GM23338 (cell line): ENCODE measurements around the gene CATSPERD. TPM values are rescaled to one million over a fixed set of nuclear protein-coding genes. Genes with fewer than 3 reads are reported as not detected.

Experiments used
- ATAC-seq: fragments of 200-7000 bp; cut with Tn5 transposase; 3 replicates; pipeline ENCODE4 v1.9.1; 2020
- DNase-seq: peaks from one replicate; pipeline ENCODE4 v3.0.0-alpha.2; 2015; ENCODE audit warnings: low spot score
- H2AFZ ChIP-seq: fragments of 200-600 bp; sonication (generic); 2 replicates; pipeline ENCODE4 v1.8.0; 2016; ENCODE audit warnings: antibody characterized with exemption, mild to moderate bottlenecking, moderate library complexity
- H3F3A ChIP-seq: fragments of 200-600 bp; sonication (generic); replicated peaks from 2 replicates; pipeline ENCODE4 v1.8.0; 2017; ENCODE audit warnings: antibody characterized with exemption, mixed run types, low read depth
- H3K27ac ChIP-seq: fragments of 200-600 bp; sonication (generic); 2 replicates; pipeline ENCODE4 v1.6.1; 2016; ENCODE audit warnings: low read depth
- H3K27me3 ChIP-seq: fragments of 200-600 bp; sonication (generic); 2 replicates; pipeline ENCODE4 v1.8.0; 2016; ENCODE audit warnings: mild to moderate bottlenecking, mixed run types, moderate library complexity; ENCODE audit not compliant: insufficient read depth
- H3K36me3 ChIP-seq: fragments of 200-600 bp; sonication (generic); 2 replicates; pipeline ENCODE4 v1.8.0; 2016; ENCODE audit warnings: mild to moderate bottlenecking; ENCODE audit not compliant: insufficient read depth
- H3K4me1 ChIP-seq: fragments of 200-600 bp; sonication (generic); 2 replicates; pipeline ENCODE4 v1.8.0; 2016; ENCODE audit warnings: mild to moderate bottlenecking, moderate library complexity; ENCODE audit not compliant: insufficient read depth
- H3K4me2 ChIP-seq: fragments of 200-600 bp; sonication (generic); 2 replicates; pipeline ENCODE4 v1.7.1; 2017; ENCODE audit warnings: mixed run types
- H3K4me3 ChIP-seq: fragments of 200-600 bp; sonication (generic); 2 replicates; pipeline ENCODE4 v1.6.1; 2016; ENCODE audit warnings: mixed run types
- H3K79me2 ChIP-seq: fragments of 200-600 bp; sonication (generic); replicated peaks from 2 replicates; pipeline ENCODE4 v1.8.0; 2017; ENCODE audit warnings: mild to moderate bottlenecking; ENCODE audit not compliant: insufficient read depth
- H3K9me2 ChIP-seq: fragments of 200-600 bp; sonication (generic); 2 replicates; pipeline ENCODE4 v1.8.0; 2017; ENCODE audit not compliant: insufficient read depth
- H4K20me1 ChIP-seq: fragments of 200-600 bp; sonication (generic); replicated peaks from 2 replicates; pipeline ENCODE4 v1.8.0; 2017; ENCODE audit warnings: mild to moderate bottlenecking; ENCODE audit not compliant: insufficient read depth
- H3K27ac Mint-ChIP-seq: 2 replicates; pipeline ENCODE4 v1.8.0; 2020; ENCODE audit warnings: inconsistent platforms, mild to moderate bottlenecking, moderate library complexity, mixed read lengths
- H3K27me3 Mint-ChIP-seq: 3 replicates; pipeline ENCODE4 v1.8.0; 2022; ENCODE audit warnings: low read depth, mild to moderate bottlenecking, moderate library complexity, mixed read lengths, inconsistent platforms; ENCODE audit not compliant: insufficient read depth, poor library complexity
- H3K36me3 Mint-ChIP-seq: 3 replicates; pipeline ENCODE4 v1.8.0; 2021; ENCODE audit warnings: low read depth, mild to moderate bottlenecking, inconsistent platforms, moderate library complexity, mixed read lengths
- H3K4me1 Mint-ChIP-seq: 3 replicates; pipeline ENCODE4 v1.8.0; 2020; ENCODE audit warnings: mild to moderate bottlenecking, inconsistent platforms, mixed read lengths
- H3K4me3 Mint-ChIP-seq: 3 replicates; pipeline ENCODE4 v1.8.0; 2021; ENCODE audit warnings: moderate library complexity, mild to moderate bottlenecking, inconsistent platforms, mixed read lengths
- H3K9me3 Mint-ChIP-seq: 3 replicates; pipeline ENCODE4 v1.8.0; 2020; ENCODE audit warnings: moderate library complexity, mild to moderate bottlenecking, inconsistent platforms, mixed read lengths
- CREB1 ChIP-seq: fragments of 250-450 bp; sonication (Bioruptor Pico); IDR thresholded peaks from 2 replicates; pipeline ENCODE4 v1.5.0; 2020; ENCODE audit warnings: low read depth, mild to moderate bottlenecking, moderate library complexity
- ETS1 ChIP-seq: IDR thresholded peaks from 2 replicates; pipeline ENCODE4 v1.6.1; 2016; ENCODE audit warnings: antibody characterized with exemption
- EZH2 ChIP-seq: fragments of 200-600 bp; sonication (generic); IDR thresholded peaks from one replicate; pipeline ENCODE4 v1.8.0; 2017; ENCODE audit warnings: antibody characterized with exemption, mild to moderate bottlenecking, low read depth; ENCODE audit not compliant: unreplicated experiment
- JUNB ChIP-seq: IDR thresholded peaks from one replicate; pipeline ENCODE4 v1.6.1; 2016; ENCODE audit warnings: antibody characterized with exemption; ENCODE audit not compliant: unreplicated experiment
- POLR2AphosphoS5 ChIP-seq: IDR thresholded peaks from 2 replicates; pipeline ENCODE4 v1.6.1; 2016; ENCODE audit warnings: antibody characterized with exemption, low read depth
- REST ChIP-seq: IDR thresholded peaks from one replicate; pipeline ENCODE4 v1.6.1; 2018; ENCODE audit warnings: antibody characterized with exemption; ENCODE audit not compliant: unreplicated experiment
- ZNF331 ChIP-seq: fragments of 250-450 bp; sonication (Bioruptor Pico); IDR thresholded peaks from 2 replicates; pipeline ENCODE4 v1.5.0; 2020; ENCODE audit warnings: low read depth, mild to moderate bottlenecking, moderate library complexity
- ZNF462 ChIP-seq: fragments of 250-450 bp; sonication (Bioruptor Pico); IDR thresholded peaks from 2 replicates; pipeline ENCODE4 v1.5.0; 2020; ENCODE audit warnings: mild to moderate bottlenecking, moderate library complexity
- polyA plus RNA-seq: library from polyadenylated mRNA; unstranded; fragments of >200 nt; fragmentation: Nextera tagmentation; extraction: Ambion mirVana; gene quantifications from 2 replicates; pipeline ENCODE4 v1.2.1, GENCODE V29; 2016
- total RNA-seq: library from RNA; depleted of rRNA; stranded (reverse); fragments of >200 nt; shearing (Covaris generic); gene quantifications from 2 replicates; pipeline ENCODE4 v1.2.3, GENCODE V29; 2014
- TF ChIP-seq, protein P1 (sequence below), 2 experiments: fragments of 200-600 bp in 1 of 2; sonication (generic) in 1 of 2; conservative IDR thresholded peaks; 2 replicates each; pipeline versions ENCODE4 v1.5.1 to v1.6.1; 2016 to 2017; ENCODE audit warnings: antibody characterized with exemption in 2 of 2, low read depth in 2 of 2, mild to moderate bottlenecking in 2 of 2, moderate library complexity in 1 of 2

The CATSPERD gene
- total and polyA plus RNA-seq, 2 experiments from 2014 or later: 0.17 TPM; not detected in 1

GRCh38 chr19:5711713-5712161, 8.7 kb upstream of the CATSPERD start (continued):
- TF ChIP-seq JUNB (no peak), POLR2AphosphoS5 (no peak), ETS1 (no peak), REST (no peak), ZNF331 (CRISPR knock-in tag) (no peak), EZH2 (no peak), CREB1 (CRISPR knock-in tag) (no peak)
- TF ChIP-seq, protein P1, sequence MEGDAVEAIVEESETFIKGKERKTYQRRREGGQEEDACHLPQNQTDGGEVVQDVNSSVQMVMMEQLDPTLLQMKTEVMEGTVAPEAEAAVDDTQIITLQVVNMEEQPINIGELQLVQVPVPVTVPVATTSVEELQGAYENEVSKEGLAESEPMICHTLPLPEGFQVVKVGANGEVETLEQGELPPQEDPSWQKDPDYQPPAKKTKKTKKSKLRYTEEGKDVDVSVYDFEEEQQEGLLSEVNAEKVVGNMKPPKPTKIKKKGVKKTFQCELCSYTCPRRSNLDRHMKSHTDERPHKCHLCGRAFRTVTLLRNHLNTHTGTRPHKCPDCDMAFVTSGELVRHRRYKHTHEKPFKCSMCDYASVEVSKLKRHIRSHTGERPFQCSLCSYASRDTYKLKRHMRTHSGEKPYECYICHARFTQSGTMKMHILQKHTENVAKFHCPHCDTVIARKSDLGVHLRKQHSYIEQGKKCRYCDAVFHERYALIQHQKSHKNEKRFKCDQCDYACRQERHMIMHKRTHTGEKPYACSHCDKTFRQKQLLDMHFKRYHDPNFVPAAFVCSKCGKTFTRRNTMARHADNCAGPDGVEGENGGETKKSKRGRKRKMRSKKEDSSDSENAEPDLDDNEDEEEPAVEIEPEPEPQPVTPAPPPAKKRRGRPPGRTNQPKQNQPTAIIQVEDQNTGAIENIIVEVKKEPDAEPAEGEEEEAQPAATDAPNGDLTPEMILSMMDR (conservative IDR thresholded peaks at IDR 0.05; ENCODE audit: low read depth in 2 of 2): no peak

DNA sequence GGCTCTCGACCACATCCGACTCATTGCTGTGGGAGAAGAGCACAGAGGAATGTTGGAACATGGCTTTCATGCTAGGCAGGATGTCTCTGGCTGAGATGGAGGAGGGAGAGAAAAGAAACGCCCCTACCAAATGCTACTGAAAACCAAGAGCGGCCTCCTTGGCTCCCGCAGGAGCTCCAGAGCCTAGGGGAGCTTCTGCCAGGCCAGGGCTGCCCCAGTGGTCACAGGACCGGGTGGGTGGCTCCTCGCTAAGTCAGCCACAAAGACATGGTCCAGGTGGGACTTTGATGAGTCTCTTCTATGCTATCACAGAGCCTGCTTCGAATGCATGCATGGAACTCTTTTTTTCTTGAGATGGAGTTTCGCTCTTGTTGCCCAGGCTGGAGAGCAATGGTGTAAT, 7.2 kb upstream of the CATSPERD start:
- H3K27ac ChIP-seq: no peak overlapping the region
- H3K79me2 ChIP-seq: peaks cover 41% of the 10 kb centered on the region
- H4K20me1 ChIP-seq: peaks cover 19% of the 10 kb centered on the region
- ATAC-seq (no peak), DNase-seq (no peak)
- no peak overlapping the region for H3K4me2 ChIP-seq
- H3F3A ChIP-seq: peaks cover 7% of the 10 kb centered on the region; the same call in 1 of the 2 replicates
- no peak overlapping the region for H3K27ac Mint-ChIP-seq
- no peaks in the 10 kb centered on the region for H3K9me3 Mint-ChIP-seq
- no peaks in the 10 kb centered on the region for H3K9me2 ChIP-seq
- H3K36me3 ChIP-seq: peaks cover 17% of the 10 kb centered on the region
- no peak overlapping the region for H2AFZ ChIP-seq
- no peak overlapping the region for H3K4me3 Mint-ChIP-seq
- H3K4me3 ChIP-seq: no peak overlapping the region
- H3K4me1 Mint-ChIP-seq: peaks cover 8% of the 10 kb centered on the region
- H3K27me3 ChIP-seq: no peaks in the 10 kb centered on the region
- H3K36me3 Mint-ChIP-seq: peaks cover 76% of the 10 kb centered on the region
- H3K27me3 Mint-ChIP-seq: peaks cover 2% of the 10 kb centered on the region
- no peaks in the 10 kb centered on the region; the same call in 1 of the 2 replicates for H3K4me1 ChIP-seq
- no peak for TF ChIP-seq ZNF462 (CRISPR knock-in tag)
- no peak for TF ChIP-seq POLR2AphosphoS5
